Naive thymus-derived CD4-positive, alpha-beta T cell (primary cell): ENCODE data around the gene ALG6. TPM values are rescaled to one million over a fixed set of nuclear protein-coding genes. Genes with fewer than 3 reads are reported as not detected.

Source experiments
- ATAC-seq: fragments of 150-1000 bp; cut with Tn5 transposase; 2 replicates; pipeline ENCODE4 v1.10.0; 2021; ENCODE audit warnings: mild to moderate bottlenecking, moderate library complexity
- CTCF ChIA-PET: fragments of 350-600 bp; sonication (Branson Sonifier 250); formaldehyde crosslinking; loops from one replicate; lab custom pipeline; 2021; ENCODE audit warnings: antibody characterized with exemption; lab: Charles Lee
- POLR2A ChIA-PET: fragments of 350-600 bp; sonication (Branson Sonifier 250); formaldehyde crosslinking; loops from one replicate; lab custom pipeline; 2021; ENCODE audit warnings: antibody characterized with exemption, inconsistent platforms; lab: Charles Lee
- DNase-seq, 9 donors: peaks; one replicate each; pipeline versions ENCODE4 v3.0.0 to v3.0.0-alpha.2; 2020 to 2022; ENCODE audit warnings: mixed read lengths in 1 of 9
- H3K27ac ChIP-seq: one replicate; pipeline ENCODE4 v1.7.0; 2013; ENCODE audit warnings: mild to moderate bottlenecking, low read depth, low read length, moderate library complexity
- H3K27me3 ChIP-seq, 2 donors: one replicate each; pipeline ENCODE4 v1.7.0; 2013; ENCODE audit warnings: low read length in 2 of 2, mild to moderate bottlenecking in 2 of 2, moderate library complexity in 2 of 2; ENCODE audit not compliant: control insufficient read depth in 2 of 2, insufficient read depth in 2 of 2
- H3K36me3 ChIP-seq, 3 experiments: 1 replicate in 2 of 3; 2 replicates in 1 of 3; pipeline ENCODE4 v1.7.0; 2013; ENCODE audit warnings: low read length in 3 of 3, mild to moderate bottlenecking in 3 of 3, moderate library complexity in 1 of 3; ENCODE audit not compliant: insufficient read depth in 3 of 3, control insufficient read depth in 2 of 3
- H3K4me1 ChIP-seq, 2 donors: one replicate each; pipeline ENCODE4 v1.7.0; 2013; ENCODE audit warnings: low read length in 2 of 2, mild to moderate bottlenecking in 2 of 2, moderate library complexity in 1 of 2; ENCODE audit not compliant: control insufficient read depth in 2 of 2, insufficient read depth in 2 of 2
- H3K4me3 ChIP-seq: 2 replicates; pipeline ENCODE4 v1.7.0; 2013; ENCODE audit warnings: mild to moderate bottlenecking, low read length
- H3K9me3 ChIP-seq, 3 experiments: 1 replicate in 2 of 3; 2 replicates in 1 of 3; pipeline ENCODE4 v1.7.0; 2013; ENCODE audit warnings: low read length in 3 of 3; ENCODE audit not compliant: control insufficient read depth in 2 of 3
- H3K27ac Mint-ChIP-seq, 9 donors: one replicate each; pipeline ENCODE4 v1.8.0; 2020 to 2022; ENCODE audit warnings: mixed read lengths in 9 of 9, mild to moderate bottlenecking in 8 of 9, moderate library complexity in 5 of 9, inconsistent platforms in 2 of 9
- H3K27me3 Mint-ChIP-seq, 5 donors: one replicate each; pipeline ENCODE4 v1.8.0; 2021 to 2022; ENCODE audit warnings: mixed read lengths in 5 of 5, mild to moderate bottlenecking in 1 of 5
- H3K36me3 Mint-ChIP-seq, 5 donors: one replicate each; pipeline ENCODE4 v1.8.0; 2020 to 2022; ENCODE audit warnings: mixed read lengths in 5 of 5, mild to moderate bottlenecking in 3 of 5, inconsistent platforms in 1 of 5
- H3K4me1 Mint-ChIP-seq, 7 donors: one replicate each; pipeline ENCODE4 v1.8.0; 2020 to 2022; ENCODE audit warnings: mixed read lengths in 7 of 7, mild to moderate bottlenecking in 3 of 7, inconsistent platforms in 1 of 7
- H3K4me3 Mint-ChIP-seq, 10 donors: one replicate each; pipeline ENCODE4 v1.8.0; 2020 to 2022; ENCODE audit warnings: mild to moderate bottlenecking in 10 of 10, mixed read lengths in 10 of 10, moderate library complexity in 6 of 10, inconsistent platforms in 2 of 10
- H3K9me3 Mint-ChIP-seq, 11 donors: one replicate each; pipeline ENCODE4 v1.8.0; 2020 to 2022; ENCODE audit warnings: mixed read lengths in 11 of 11, mild to moderate bottlenecking in 4 of 11, inconsistent platforms in 1 of 11, moderate library complexity in 1 of 11
- intact Hi-C, 2 donors: fragments of 100-400 bp; cut with micrococcal nuclease; formaldehyde crosslinking; loops; one replicate each; pipeline ENCODE4 v1.15.1; 2023
- polyA plus RNA-seq, 2 donors: library from polyadenylated mRNA; unstranded; fragments of 300-500 nt; fragmentation: Illumina TruSeq; gene quantifications; one replicate each; pipeline ENCODE4 v1.2.3, GENCODE V29; 2021
- total RNA-seq, 6 experiments: library from RNA in 5 of 6; stranded (reverse) in 5 of 6; gene quantifications; 1 replicate in 5 of 6; 2 replicates in 1 of 6; pipeline ENCODE4 v1.2.3 and lab custom pipeline; 2021 to 2026

The ALG6 gene
- total and polyA plus RNA-seq, 7 experiments from 2014 or later: 16.1 to 29.8 (median 25.1) TPM

GRCh38 chr1:63435161-63435560 is 67.7 kb downstream of the ALG6 start:
- H3K4me1 Mint-ChIP-seq: peaks cover 0 to 3% (median 0%) of the 10 kb centered on the region in 7 donors
- no peaks in the 10 kb centered on the region for H3K9me3 ChIP-seq
- no peak overlapping the region for H3K4me3 Mint-ChIP-seq
- ChIA-PET CTCF (no interaction called here), POLR2A (interaction anchor here (0.6 kb wide), 1 partner anchor 268 kb away, joined by 3 read pairs; no protein-coding TSS in a partner anchor)
- no peaks in the 10 kb centered on the region for H3K27me3 ChIP-seq
- H3K9me3 Mint-ChIP-seq: peaks cover 0 to 7% (median 0%) of the 10 kb centered on the region in 11 donors
- H3K36me3 ChIP-seq: no peaks in the 10 kb centered on the region
- H3K27ac Mint-ChIP-seq: no peak overlapping the region
- DNase-seq (no peak), ATAC-seq (no peak)
- H3K27me3 Mint-ChIP-seq: no peaks in the 10 kb centered on the region
- H3K4me3 ChIP-seq: no peak overlapping the region
- intact Hi-C loops: no loop called here
- H3K27ac ChIP-seq: no peak overlapping the region
- H3K36me3 Mint-ChIP-seq: peaks cover 0 to 33% (median 14%) of the 10 kb centered on the region in 5 donors
- no peaks in the 10 kb centered on the region for H3K4me1 ChIP-seq

- no peak overlapping the region for H3K4me3 ChIP-seq
- ATAC-seq: no peak
- intact Hi-C loops: loop anchor here (5.0 kb wide), 2 partner anchors 255 to 480 kb away; no protein-coding TSS in a partner anchor
- POLR2A ChIA-PET: no interaction called here
- H3K9me3 Mint-ChIP-seq: no peaks in the 10 kb centered on the region
- H3K9me3 ChIP-seq: no peaks in the 10 kb centered on the region
- no peaks in the 10 kb centered on the region for H3K36me3 Mint-ChIP-seq
- no peak for DNase-seq
- CTCF ChIA-PET: interaction anchor here (0.6 to 1.0 kb wide), 2 partner anchors 18 to 25 kb away, joined by 3 read pairs; no protein-coding TSS in a partner anchor
- H3K27me3 Mint-ChIP-seq: no peaks in the 10 kb centered on the region
- H3K27ac ChIP-seq: no peak overlapping the region
- no peaks in the 10 kb centered on the region for H3K4me1 ChIP-seq
- H3K4me3 Mint-ChIP-seq: no peak overlapping the region
- H3K27me3 ChIP-seq: no peaks in the 10 kb centered on the region
- H3K27ac Mint-ChIP-seq: no peak overlapping the region
- H3K4me1 Mint-ChIP-seq: peaks cover 0 to 2% (median 0%) of the 10 kb centered on the region in 7 donors
- H3K36me3 ChIP-seq: no peaks in the 10 kb centered on the region
Measured at GRCh38 chr1:63442141-63442475, 74.7 kb downstream of the ALG6 start.

GRCh38 chr1:63448731-63449246 is 81.4 kb downstream of the ALG6 start:
- Histone ChIP-seq H3K27ac (no peak overlapping the region), H3K4me1 (no peaks in the 10 kb centered on the region), H3K4me3 (no peak overlapping the region), H3K36me3 (no peaks in the 10 kb centered on the region), H3K27me3 (no peaks in the 10 kb centered on the region), H3K9me3 (no peaks in the 10 kb centered on the region)
- Mint-ChIP-seq H3K27ac (no peak overlapping the region), H3K4me3 (no peak overlapping the region), H3K36me3 (peaks cover 0 to 4% (median 2%) of the 10 kb centered on the region in 5 donors), H3K27me3 (no peaks in the 10 kb centered on the region), H3K9me3 (no peaks in the 10 kb centered on the region), H3K4me1 (no peaks in the 10 kb centered on the region)
- POLR2A ChIA-PET: no interaction called here
- no peak for DNase-seq
- no peak for ATAC-seq
- intact Hi-C loops: no loop called here
- CTCF ChIA-PET: no interaction called here

GRCh38 chr1:63450416-63450815 is 83.0 kb downstream of the ALG6 start:
- CTCF ChIA-PET: no interaction called here
- intact Hi-C loops: no loop called here
- H3K27ac ChIP-seq: no peak overlapping the region
- POLR2A ChIA-PET: no interaction called here
- H3K27ac Mint-ChIP-seq: no peak overlapping the region
- H3K4me3 ChIP-seq: no peak overlapping the region
- H3K4me1 Mint-ChIP-seq: no peaks in the 10 kb centered on the region
- H3K4me3 Mint-ChIP-seq: no peak overlapping the region
- ATAC-seq (no peak), DNase-seq (no peak)
- H3K9me3 ChIP-seq: no peaks in the 10 kb centered on the region
- H3K36me3 ChIP-seq: no peaks in the 10 kb centered on the region
- H3K27me3 ChIP-seq: no peaks in the 10 kb centered on the region
- H3K4me1 ChIP-seq: no peaks in the 10 kb centered on the region
- no peaks in the 10 kb centered on the region for H3K9me3 Mint-ChIP-seq
- no peaks in the 10 kb centered on the region for H3K27me3 Mint-ChIP-seq
- peaks cover 0 to 4% (median 2%) of the 10 kb centered on the region in 5 donors for H3K36me3 Mint-ChIP-seq

- CTCF ChIA-PET: no interaction called here
Measured at GRCh38 chr1:63453232-63453631, 85.8 kb downstream of the ALG6 start.

GRCh38 chr1:63454269-63454668 is 86.8 kb downstream of the ALG6 start:
- peaks cover 0 to 2% (median 0%) of the 10 kb centered on the region in 11 donors for H3K9me3 Mint-ChIP-seq
- no peak overlapping the region for H3K4me3 Mint-ChIP-seq
- no peak overlapping the region for H3K27ac Mint-ChIP-seq
- H3K4me3 ChIP-seq: no peak overlapping the region
- CTCF ChIA-PET: no interaction called here
- ATAC-seq (no peak), DNase-seq (no peak)
- H3K27me3 ChIP-seq: no peaks in the 10 kb centered on the region
- H3K27ac ChIP-seq: no peak overlapping the region
- no peaks in the 10 kb centered on the region for H3K9me3 ChIP-seq
- intact Hi-C loops: no loop called here
- POLR2A ChIA-PET: no interaction called here
- H3K36me3 Mint-ChIP-seq: peaks cover 0 to 21% (median 8%) of the 10 kb centered on the region in 5 donors
- H3K4me1 Mint-ChIP-seq: no peaks in the 10 kb centered on the region
- no peaks in the 10 kb centered on the region for H3K36me3 ChIP-seq
- H3K4me1 ChIP-seq: no peaks in the 10 kb centered on the region
- no peaks in the 10 kb centered on the region for H3K27me3 Mint-ChIP-seq

More at GRCh38 chr1:63453232-63453631, 85.8 kb downstream of the ALG6 start:
- H3K27ac Mint-ChIP-seq: no peak overlapping the region
- Histone ChIP-seq H3K27me3 (no peaks in the 10 kb centered on the region), H3K4me3 (no peak overlapping the region), H3K27ac (no peak overlapping the region), H3K9me3 (no peaks in the 10 kb centered on the region), H3K4me1 (no peaks in the 10 kb centered on the region), H3K36me3 (no peaks in the 10 kb centered on the region)
- ATAC-seq (no peak), DNase-seq (no peak)
- H3K36me3 Mint-ChIP-seq: peaks cover 0 to 13% (median 11%) of the 10 kb centered on the region in 5 donors
- H3K9me3 Mint-ChIP-seq: peaks cover 0 to 2% (median 0%) of the 10 kb centered on the region in 11 donors
- no peaks in the 10 kb centered on the region for H3K4me1 Mint-ChIP-seq
- intact Hi-C loops: no loop called here
- POLR2A ChIA-PET: no interaction called here
- H3K4me3 Mint-ChIP-seq: no peak overlapping the region
- H3K27me3 Mint-ChIP-seq: no peaks in the 10 kb centered on the region

GRCh38 chr1:63458750-63459149 is 91.3 kb downstream of the ALG6 start:
- CTCF ChIA-PET: no interaction called here
- POLR2A ChIA-PET: no interaction called here
- Mint-ChIP-seq H3K27ac (peak overlapping the region in 1 of 9 donors; percentile 27), H3K27me3 (no peaks in the 10 kb centered on the region), H3K36me3 (peaks cover 9 to 48% (median 31%) of the 10 kb centered on the region in 5 donors), H3K9me3 (peaks cover 0 to 21% (median 9%) of the 10 kb centered on the region in 11 donors), H3K4me1 (peaks cover 0 to 4% (median 0%) of the 10 kb centered on the region in 7 donors), H3K4me3 (no peak overlapping the region)
- intact Hi-C loops: no loop called here
- Histone ChIP-seq H3K27me3 (no peaks in the 10 kb centered on the region), H3K36me3 (no peaks in the 10 kb centered on the region), H3K4me3 (no peak overlapping the region), H3K4me1 (no peaks in the 10 kb centered on the region), H3K9me3 (no peaks in the 10 kb centered on the region), H3K27ac (no peak overlapping the region)
- no peak for DNase-seq
- ATAC-seq: no peak
